Hepatocyte (in vitro differentiated cells): ENCODE measurements around the gene COQ8B. TPM values are rescaled to one million over a fixed set of nuclear protein-coding genes. Genes with fewer than 3 reads are reported as not detected.
A peak's percentile ranks its signal among the peaks of the same experiment; 100 is the strongest.
"Not testable (repeated sequence)": the region's sequence is repeated elsewhere in the genome, so short reads cannot be mapped to it uniquely, and the experiment has no call there.

Source experiments
- DNase-seq: peaks from one replicate; pipeline ENCODE4 v3.0.0-alpha.2; 2016; ENCODE audit warnings: low spot score
- H2AFZ ChIP-seq: fragments of 200-600 bp; sonication (generic); 2 replicates; pipeline ENCODE4 v1.6.0; 2016; ENCODE audit warnings: antibody characterized with exemption, mild to moderate bottlenecking
- H3K27ac ChIP-seq: fragments of 200-600 bp; sonication (generic); 2 replicates; pipeline ENCODE4 v1.5.1; 2016; ENCODE audit warnings: mild to moderate bottlenecking
- H3K27me3 ChIP-seq: fragments of 200-600 bp; sonication (generic); 2 replicates; pipeline ENCODE4 v1.6.1; 2016
- H3K36me3 ChIP-seq: fragments of 200-600 bp; sonication (generic); replicated peaks from 2 replicates; pipeline ENCODE4 v1.5.1; 2016; ENCODE audit warnings: low read depth; ENCODE audit not compliant: insufficient read depth
- H3K4me1 ChIP-seq: fragments of 200-600 bp; sonication (generic); 2 replicates; pipeline ENCODE4 v1.5.1; 2016; ENCODE audit warnings: mild to moderate bottlenecking, moderate library complexity; ENCODE audit not compliant: insufficient read depth
- H3K4me2 ChIP-seq: fragments of 200-600 bp; sonication (generic); 2 replicates; pipeline ENCODE4 v1.6.0; 2016
- H3K4me3 ChIP-seq: fragments of 200-600 bp; sonication (generic); 2 replicates; pipeline ENCODE4 v1.5.1; 2016; ENCODE audit warnings: mild to moderate bottlenecking
- H3K79me2 ChIP-seq: fragments of 200-600 bp; sonication (generic); 2 replicates; pipeline ENCODE4 v1.6.0; 2017; ENCODE audit warnings: mild to moderate bottlenecking
- H3K9me2 ChIP-seq: fragments of 200-600 bp; sonication (generic); replicated peaks from 2 replicates; pipeline ENCODE4 v1.6.0; 2017; ENCODE audit warnings: mild to moderate bottlenecking; ENCODE audit not compliant: insufficient read depth
- H3K9me3 ChIP-seq: fragments of 200-600 bp; sonication (generic); 2 replicates; pipeline ENCODE4 v1.5.1; 2016; ENCODE audit warnings: low read depth, mild to moderate bottlenecking
- H4K20me1 ChIP-seq: fragments of 200-600 bp; sonication (generic); 2 replicates; pipeline ENCODE4 v1.6.0; 2016; ENCODE audit warnings: mild to moderate bottlenecking; ENCODE audit not compliant: insufficient read depth, poor library complexity, severe bottlenecking
- EZH2 ChIP-seq: fragments of 200-600 bp; sonication (generic); IDR thresholded peaks from 2 replicates; pipeline ENCODE4 v1.6.1; 2016; ENCODE audit warnings: antibody characterized with exemption, mild to moderate bottlenecking, borderline replicate concordance
- EZH2phosphoT487 ChIP-seq: fragments of 200-600 bp; sonication (generic); IDR thresholded peaks from one replicate; pipeline ENCODE4 v1.6.1; 2018; ENCODE audit warnings: antibody characterized with exemption, mild to moderate bottlenecking, low read depth, moderate library complexity; ENCODE audit not compliant: unreplicated experiment, severe bottlenecking
- WGBS: methylation state at CpG from one replicate; pipeline ENCODE4 v1.1.6; 2016; ENCODE audit warnings: low lambda C conversion rate; ENCODE audit errors: missing lambda C conversion rate; 5-methylcytosine and 5-hydroxymethylcytosine counted together
- polyA plus RNA-seq: library from polyadenylated mRNA; unstranded; fragments of >200 nt; fragmentation: Nextera tagmentation; extraction: Ambion mirVana; gene quantifications from 2 replicates; pipeline ENCODE4 v1.2.1, GENCODE V29; 2016
- total RNA-seq: library from RNA; depleted of rRNA; stranded (reverse); fragments of >200 nt; gene quantifications from 2 replicates; pipeline ENCODE4 v1.2.3, GENCODE V29; 2014
- TF ChIP-seq, protein P1 (sequence below): fragments of 200-600 bp; sonication (generic); IDR thresholded peaks from 2 replicates; pipeline ENCODE4 v1.5.1; 2016; ENCODE audit warnings: antibody characterized with exemption, mild to moderate bottlenecking; ENCODE audit not compliant: poor library complexity

The COQ8B gene
- total and polyA plus RNA-seq, 2 experiments from 2014 or later, result 40.2 to 49.2 TPM

DNA sequence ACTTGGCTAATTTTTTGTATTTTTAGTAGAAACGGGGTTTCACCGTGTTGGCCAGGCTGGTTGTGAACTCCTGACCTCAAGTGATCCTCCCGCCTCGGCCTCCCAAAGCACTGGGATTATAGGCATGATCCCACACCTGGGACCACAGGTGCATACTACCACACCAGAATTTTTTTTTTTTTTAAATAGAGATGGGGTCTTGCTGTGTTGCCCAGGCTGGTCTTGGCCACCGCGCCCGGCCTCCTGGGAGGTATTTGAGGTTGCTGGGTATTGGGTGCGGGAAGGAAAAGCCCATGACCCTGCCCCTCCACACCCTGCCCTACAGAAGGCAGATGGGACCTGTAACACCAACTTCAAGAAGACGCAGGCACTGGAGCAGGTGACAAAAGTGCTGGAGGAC is 20.0 kb upstream of the COQ8B start:
- no peaks in the 10 kb centered on the region for H3K36me3 ChIP-seq
- H4K20me1 ChIP-seq, result no peaks in the 10 kb centered on the region
- no peak overlapping the region for H2AFZ ChIP-seq
- H3K9me3 ChIP-seq, result no peaks in the 10 kb centered on the region
- no peaks in the 10 kb centered on the region for H3K27me3 ChIP-seq
- H3K4me2 ChIP-seq, result no peak overlapping the region
- H3K4me1 ChIP-seq, result no peaks in the 10 kb centered on the region
- no peaks in the 10 kb centered on the region for H3K9me2 ChIP-seq
- no peak overlapping the region for H3K27ac ChIP-seq
- no peak for DNase-seq
- WGBS, result 88% methylated on average over 9 of the region's 9 CpGs
- no peaks in the 10 kb centered on the region for H3K79me2 ChIP-seq
- TF ChIP-seq, protein P1, sequence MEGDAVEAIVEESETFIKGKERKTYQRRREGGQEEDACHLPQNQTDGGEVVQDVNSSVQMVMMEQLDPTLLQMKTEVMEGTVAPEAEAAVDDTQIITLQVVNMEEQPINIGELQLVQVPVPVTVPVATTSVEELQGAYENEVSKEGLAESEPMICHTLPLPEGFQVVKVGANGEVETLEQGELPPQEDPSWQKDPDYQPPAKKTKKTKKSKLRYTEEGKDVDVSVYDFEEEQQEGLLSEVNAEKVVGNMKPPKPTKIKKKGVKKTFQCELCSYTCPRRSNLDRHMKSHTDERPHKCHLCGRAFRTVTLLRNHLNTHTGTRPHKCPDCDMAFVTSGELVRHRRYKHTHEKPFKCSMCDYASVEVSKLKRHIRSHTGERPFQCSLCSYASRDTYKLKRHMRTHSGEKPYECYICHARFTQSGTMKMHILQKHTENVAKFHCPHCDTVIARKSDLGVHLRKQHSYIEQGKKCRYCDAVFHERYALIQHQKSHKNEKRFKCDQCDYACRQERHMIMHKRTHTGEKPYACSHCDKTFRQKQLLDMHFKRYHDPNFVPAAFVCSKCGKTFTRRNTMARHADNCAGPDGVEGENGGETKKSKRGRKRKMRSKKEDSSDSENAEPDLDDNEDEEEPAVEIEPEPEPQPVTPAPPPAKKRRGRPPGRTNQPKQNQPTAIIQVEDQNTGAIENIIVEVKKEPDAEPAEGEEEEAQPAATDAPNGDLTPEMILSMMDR, result no peak
- no peak for TF ChIP-seq EZH2phosphoT487
- TF ChIP-seq EZH2, result no peak
- H3K4me3 ChIP-seq, result no peak overlapping the region

DNA sequence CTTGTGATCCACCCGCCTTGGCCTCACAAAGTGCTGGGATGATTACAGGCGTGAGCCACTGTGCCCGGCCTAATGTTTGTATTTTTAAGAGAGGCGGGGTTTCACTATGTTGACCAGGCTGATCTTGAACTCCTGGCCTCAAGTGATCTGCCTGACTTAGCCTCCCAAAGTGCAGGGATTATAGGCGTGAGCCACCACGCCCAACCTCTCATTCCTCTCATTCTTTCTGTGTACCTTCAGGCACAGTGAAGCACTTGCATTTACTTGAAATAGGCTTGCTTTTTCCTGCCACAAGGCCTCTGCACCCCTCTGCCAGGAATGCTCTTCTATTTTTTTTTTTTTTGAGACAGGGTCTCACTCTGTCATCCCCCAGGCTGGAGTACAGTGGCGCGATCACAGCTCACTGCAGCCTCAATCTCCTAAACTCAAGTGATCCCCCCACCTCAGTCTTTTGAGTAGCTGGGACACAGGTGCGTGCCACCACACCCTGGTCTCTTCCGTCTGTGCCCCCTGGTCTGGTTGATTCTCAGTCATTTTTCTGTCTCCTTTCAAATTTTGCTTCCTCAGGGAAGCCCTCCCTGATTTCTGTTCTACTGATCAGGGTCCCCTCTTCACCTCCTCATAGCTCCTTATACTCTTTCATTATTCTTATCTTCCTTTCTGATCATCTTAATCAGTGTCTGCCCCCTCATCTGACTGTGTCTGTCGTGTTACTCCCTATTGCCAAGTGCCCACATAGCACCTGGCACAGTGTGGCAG is 18.5 kb upstream of the COQ8B start:
- Histone ChIP-seq H2AFZ (no peak overlapping the region), H3K4me1 (no peaks in the 10 kb centered on the region), H3K36me3 (no peaks in the 10 kb centered on the region), H3K79me2 (no peaks in the 10 kb centered on the region), H3K27ac (peak overlapping the region; percentile 28), H3K4me2 (no peak overlapping the region), H4K20me1 (no peaks in the 10 kb centered on the region), H3K9me3 (no peaks in the 10 kb centered on the region), H3K9me2 (no peaks in the 10 kb centered on the region), H3K4me3 (no peak overlapping the region), H3K27me3 (no peaks in the 10 kb centered on the region)
- 80% methylated on average over 11 of the region's 11 CpGs for WGBS
- no peak for DNase-seq
- TF ChIP-seq EZH2phosphoT487, result no peak
- TF ChIP-seq, protein P1, result no peak

DNA sequence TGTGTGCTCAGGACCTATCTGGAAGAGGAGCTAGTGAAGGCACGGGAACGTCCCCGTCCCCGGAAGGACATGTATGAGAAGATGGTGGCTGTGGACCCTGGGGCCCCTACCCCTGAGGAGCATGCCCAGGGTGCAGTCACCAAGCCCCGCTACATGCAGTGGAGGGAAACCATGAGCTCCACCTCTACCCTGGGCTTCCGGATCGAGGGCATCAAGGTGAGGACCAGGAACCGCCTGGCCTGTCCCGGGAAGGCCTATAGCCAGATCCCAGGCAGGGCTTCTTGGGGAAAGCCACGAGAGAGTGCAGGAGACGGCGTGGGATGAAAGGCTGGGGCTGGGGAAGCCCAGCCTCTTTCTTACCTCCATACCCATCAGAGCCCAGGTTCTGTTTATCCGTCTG is 16.5 kb upstream of the COQ8B start:
- H3K27me3 ChIP-seq, result no peaks in the 10 kb centered on the region
- no peaks in the 10 kb centered on the region for H3K4me1 ChIP-seq
- no peak overlapping the region for H3K4me2 ChIP-seq
- H3K79me2 ChIP-seq, result peaks cover 11% of the 10 kb centered on the region
- no peaks in the 10 kb centered on the region for H4K20me1 ChIP-seq
- H3K9me2 ChIP-seq, result no peaks in the 10 kb centered on the region
- H3K27ac ChIP-seq, result no peak overlapping the region
- H3K4me3 ChIP-seq, result no peak overlapping the region
- no peak overlapping the region for H2AFZ ChIP-seq
- TF ChIP-seq, protein P1, result no peak
- no peak for TF ChIP-seq EZH2phosphoT487
- no peak for TF ChIP-seq EZH2
- DNase-seq, result no peak
- WGBS, result 96% methylated on average over 13 of the region's 13 CpGs
- H3K9me3 ChIP-seq, result no peaks in the 10 kb centered on the region
- no peaks in the 10 kb centered on the region for H3K36me3 ChIP-seq

DNA sequence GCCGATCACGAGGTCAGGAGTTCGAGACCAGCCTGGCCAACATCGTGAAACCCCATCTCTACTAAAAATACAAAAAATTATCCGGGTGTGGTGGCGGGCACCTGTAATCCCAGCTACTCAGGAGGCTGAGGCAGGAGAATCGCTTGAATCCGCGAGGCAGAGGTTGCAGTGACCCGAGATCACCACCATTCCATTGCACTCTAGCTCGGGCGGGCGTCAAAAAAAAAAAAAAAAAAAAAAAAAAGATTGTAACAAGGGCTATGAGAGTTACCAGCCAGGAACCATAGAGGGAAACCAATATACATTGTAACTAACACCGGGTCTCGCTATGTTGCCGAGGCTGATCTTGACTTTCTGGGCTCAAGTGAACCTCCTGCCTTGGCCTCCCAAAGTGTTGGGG is 15.6 kb upstream of the COQ8B start:
- WGBS, result 98% methylated on average over 16 of the region's 16 CpGs
- H2AFZ ChIP-seq, H3K9me3 ChIP-seq, H3K4me2 ChIP-seq, DNase-seq, H3K4me1 ChIP-seq, H3K27me3 ChIP-seq, H3K4me3 ChIP-seq, H3K9me2 ChIP-seq, H3K27ac ChIP-seq, H4K20me1 ChIP-seq, H3K36me3 ChIP-seq: not testable (repeated sequence)
- peaks cover 19% of the 10 kb centered on the region for H3K79me2 ChIP-seq

DNA sequence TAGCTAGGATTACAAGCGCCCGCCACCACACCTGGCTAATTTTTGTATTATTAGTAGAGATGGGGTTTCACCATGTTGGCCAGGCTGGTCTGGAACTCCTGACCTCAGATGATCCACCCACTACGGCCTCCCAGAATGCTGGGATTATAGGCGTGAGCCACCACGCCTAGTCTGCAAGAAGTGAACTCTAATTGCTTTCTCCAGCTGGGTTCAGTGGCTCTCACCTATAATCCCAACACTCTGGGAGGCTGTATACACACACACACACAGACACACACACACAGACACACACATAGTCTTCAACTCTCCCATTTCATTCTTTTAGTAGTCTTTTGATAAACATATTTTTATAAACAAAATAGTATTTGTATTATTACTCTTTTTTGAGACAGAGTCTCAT is 13.4 kb upstream of the COQ8B start:
- H3K4me1 ChIP-seq, DNase-seq, H3K27ac ChIP-seq, H3K4me2 ChIP-seq, H3K9me3 ChIP-seq, H3K4me3 ChIP-seq, H3K27me3 ChIP-seq, H3K9me2 ChIP-seq, H2AFZ ChIP-seq, H3K36me3 ChIP-seq: not testable (repeated sequence)
- H4K20me1 ChIP-seq, result peaks cover 16% of the 10 kb centered on the region
- peaks cover 40% of the 10 kb centered on the region for H3K79me2 ChIP-seq
- 97% methylated on average over 5 of the region's 5 CpGs for WGBS
